ENCODE data around the gene EPB41L2. TPM values are rescaled to one million over a fixed set of nuclear protein-coding genes. Genes with fewer than 3 reads are reported as not detected.
"Not testable (repeated sequence)": the region's sequence is repeated elsewhere in the genome, so short reads cannot be mapped to it uniquely, and the experiment has no call there.

Gene EPB41L2
- total and polyA plus RNA-seq, 2 experiments from 2014 or later = 76.2 to 91.7 TPM

DNA sequence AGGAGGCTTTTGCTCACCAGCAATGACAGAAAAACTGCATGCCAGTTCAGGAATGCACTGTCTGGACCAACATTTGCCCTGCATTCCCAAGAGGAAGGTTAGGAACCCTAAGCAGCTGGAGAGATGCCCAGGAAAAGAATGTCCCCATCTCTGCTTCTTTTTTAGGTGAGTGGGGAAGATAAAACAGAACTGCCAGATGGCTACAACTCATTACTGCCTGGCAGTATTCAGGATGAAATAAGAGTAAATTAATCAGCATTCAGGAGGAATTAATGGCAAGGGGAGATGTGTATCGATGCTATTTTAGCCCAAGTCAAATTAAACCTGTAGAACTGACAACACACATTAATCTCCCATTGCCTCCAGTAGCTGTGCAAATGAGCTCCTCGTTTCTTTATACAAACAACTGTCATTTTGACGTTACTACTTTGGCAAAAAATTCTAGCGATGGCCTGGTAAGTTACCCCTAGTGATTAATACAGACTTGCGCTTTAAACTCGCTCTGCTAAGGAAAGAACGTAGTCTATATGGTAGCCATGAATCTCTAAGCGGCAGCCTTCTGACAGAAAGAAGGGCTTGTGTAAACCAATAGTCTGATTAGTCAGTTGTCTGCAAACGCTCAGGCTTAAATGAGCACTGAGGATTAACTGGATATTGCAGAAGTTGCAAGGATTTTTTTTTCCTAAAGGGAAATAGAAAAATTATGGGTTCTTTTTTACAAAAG lies 252.6 kb downstream of the EPB41L2 start:
- Histone ChIP-seq H4K20me1 (replicated peaks; ENCODE audit: insufficient read depth) (no peaks in the 10 kb centered on the region), H3K27ac (ENCODE audit: low read depth) (no peak overlapping the region), H3F3A (replicated peaks; ENCODE audit: low read depth) (no peaks in the 10 kb centered on the region), H3K4me2 (no peak overlapping the region), H3K79me2 (replicated peaks; ENCODE audit: insufficient read depth) (no peaks in the 10 kb centered on the region), H3K27me3 (ENCODE audit: insufficient read depth) (no peaks in the 10 kb centered on the region), H2AFZ (no peak overlapping the region), H3K4me1 (ENCODE audit: insufficient read depth) (no peaks in the 10 kb centered on the region), H3K4me3 (no peak overlapping the region), H3K36me3 (ENCODE audit: insufficient read depth) (no peaks in the 10 kb centered on the region), H3K9me2 (ENCODE audit: insufficient read depth) (no peaks in the 10 kb centered on the region)
- Mint-ChIP-seq H3K4me3 (no peak overlapping the region), H3K27me3 (ENCODE audit: insufficient read depth, low read depth, poor library complexity) (no peaks in the 10 kb centered on the region), H3K9me3 (no peaks in the 10 kb centered on the region), H3K27ac (no peak overlapping the region), H3K36me3 (ENCODE audit: low read depth) (no peaks in the 10 kb centered on the region), H3K4me1 (no peaks in the 10 kb centered on the region)
- no peak for ATAC-seq
- TF ChIP-seq, protein P1, sequence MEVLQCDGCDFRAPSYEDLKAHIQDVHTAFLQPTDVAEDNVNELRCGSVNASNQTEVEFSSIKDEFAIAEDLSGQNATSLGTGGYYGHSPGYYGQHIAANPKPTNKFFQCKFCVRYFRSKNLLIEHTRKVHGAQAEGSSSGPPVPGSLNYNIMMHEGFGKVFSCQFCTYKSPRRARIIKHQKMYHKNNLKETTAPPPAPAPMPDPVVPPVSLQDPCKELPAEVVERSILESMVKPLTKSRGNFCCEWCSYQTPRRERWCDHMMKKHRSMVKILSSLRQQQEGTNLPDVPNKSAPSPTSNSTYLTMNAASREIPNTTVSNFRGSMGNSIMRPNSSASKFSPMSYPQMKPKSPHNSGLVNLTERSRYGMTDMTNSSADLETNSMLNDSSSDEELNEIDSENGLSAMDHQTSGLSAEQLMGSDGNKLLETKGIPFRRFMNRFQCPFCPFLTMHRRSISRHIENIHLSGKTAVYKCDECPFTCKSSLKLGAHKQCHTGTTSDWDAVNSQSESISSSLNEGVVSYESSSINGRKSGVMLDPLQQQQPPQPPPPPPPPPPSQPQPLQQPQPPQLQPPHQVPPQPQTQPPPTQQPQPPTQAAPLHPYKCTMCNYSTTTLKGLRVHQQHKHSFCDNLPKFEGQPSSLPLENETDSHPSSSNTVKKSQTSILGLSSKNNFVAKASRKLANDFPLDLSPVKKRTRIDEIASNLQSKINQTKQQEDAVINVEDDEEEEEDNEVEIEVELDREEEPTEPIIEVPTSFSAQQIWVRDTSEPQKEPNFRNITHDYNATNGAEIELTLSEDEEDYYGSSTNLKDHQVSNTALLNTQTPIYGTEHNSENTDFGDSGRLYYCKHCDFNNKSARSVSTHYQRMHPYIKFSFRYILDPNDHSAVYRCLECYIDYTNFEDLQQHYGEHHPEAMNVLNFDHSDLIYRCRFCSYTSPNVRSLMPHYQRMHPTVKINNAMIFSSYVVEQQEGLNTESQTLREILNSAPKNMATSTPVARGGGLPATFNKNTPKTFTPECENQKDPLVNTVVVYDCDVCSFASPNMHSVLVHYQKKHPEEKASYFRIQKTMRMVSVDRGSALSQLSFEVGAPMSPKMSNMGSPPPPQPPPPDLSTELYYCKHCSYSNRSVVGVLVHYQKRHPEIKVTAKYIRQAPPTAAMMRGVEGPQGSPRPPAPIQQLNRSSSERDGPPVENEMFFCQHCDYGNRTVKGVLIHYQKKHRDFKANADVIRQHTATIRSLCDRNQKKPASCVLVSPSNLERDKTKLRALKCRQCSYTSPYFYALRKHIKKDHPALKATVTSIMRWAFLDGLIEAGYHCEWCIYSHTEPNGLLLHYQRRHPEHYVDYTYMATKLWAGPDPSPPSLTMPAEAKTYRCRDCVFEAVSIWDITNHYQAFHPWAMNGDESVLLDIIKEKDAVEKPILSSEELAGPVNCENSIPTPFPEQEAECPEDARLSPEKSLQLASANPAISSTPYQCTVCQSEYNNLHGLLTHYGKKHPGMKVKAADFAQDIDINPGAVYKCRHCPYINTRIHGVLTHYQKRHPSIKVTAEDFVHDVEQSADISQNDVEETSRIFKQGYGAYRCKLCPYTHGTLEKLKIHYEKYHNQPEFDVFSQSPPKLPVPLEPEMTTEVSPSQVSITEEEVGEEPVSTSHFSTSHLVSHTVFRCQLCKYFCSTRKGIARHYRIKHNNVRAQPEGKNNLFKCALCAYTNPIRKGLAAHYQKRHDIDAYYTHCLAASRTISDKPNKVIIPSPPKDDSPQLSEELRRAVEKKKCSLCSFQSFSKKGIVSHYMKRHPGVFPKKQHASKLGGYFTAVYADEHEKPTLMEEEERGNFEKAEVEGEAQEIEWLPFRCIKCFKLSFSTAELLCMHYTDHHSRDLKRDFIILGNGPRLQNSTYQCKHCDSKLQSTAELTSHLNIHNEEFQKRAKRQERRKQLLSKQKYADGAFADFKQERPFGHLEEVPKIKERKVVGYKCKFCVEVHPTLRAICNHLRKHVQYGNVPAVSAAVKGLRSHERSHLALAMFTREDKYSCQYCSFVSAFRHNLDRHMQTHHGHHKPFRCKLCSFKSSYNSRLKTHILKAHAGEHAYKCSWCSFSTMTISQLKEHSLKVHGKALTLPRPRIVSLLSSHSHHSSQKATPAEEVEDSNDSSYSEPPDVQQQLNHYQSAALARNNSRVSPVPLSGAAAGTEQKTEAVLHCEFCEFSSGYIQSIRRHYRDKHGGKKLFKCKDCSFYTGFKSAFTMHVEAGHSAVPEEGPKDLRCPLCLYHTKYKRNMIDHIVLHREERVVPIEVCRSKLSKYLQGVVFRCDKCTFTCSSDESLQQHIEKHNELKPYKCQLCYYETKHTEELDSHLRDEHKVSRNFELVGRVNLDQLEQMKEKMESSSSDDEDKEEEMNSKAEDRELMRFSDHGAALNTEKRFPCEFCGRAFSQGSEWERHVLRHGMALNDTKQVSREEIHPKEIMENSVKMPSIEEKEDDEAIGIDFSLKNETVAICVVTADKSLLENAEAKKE (CRISPR knock-in tag; IDR thresholded peaks at IDR 0.05) = no peak
- TF ChIP-seq, protein P2, sequence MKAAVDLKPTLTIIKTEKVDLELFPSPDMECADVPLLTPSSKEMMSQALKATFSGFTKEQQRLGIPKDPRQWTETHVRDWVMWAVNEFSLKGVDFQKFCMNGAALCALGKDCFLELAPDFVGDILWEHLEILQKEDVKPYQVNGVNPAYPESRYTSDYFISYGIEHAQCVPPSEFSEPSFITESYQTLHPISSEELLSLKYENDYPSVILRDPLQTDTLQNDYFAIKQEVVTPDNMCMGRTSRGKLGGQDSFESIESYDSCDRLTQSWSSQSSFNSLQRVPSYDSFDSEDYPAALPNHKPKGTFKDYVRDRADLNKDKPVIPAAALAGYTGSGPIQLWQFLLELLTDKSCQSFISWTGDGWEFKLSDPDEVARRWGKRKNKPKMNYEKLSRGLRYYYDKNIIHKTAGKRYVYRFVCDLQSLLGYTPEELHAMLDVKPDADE (IDR thresholded peaks at IDR 0.05) = no peak
- TF ChIP-seq ZNF331 (CRISPR knock-in tag; IDR thresholded peaks at IDR 0.05; ENCODE audit: low read depth) (no peak), CREB1 (CRISPR knock-in tag; IDR thresholded peaks at IDR 0.05; ENCODE audit: low read depth) (no peak)
- peak; percentile 7 for DNase-seq (ENCODE audit: low spot score)

DNA sequence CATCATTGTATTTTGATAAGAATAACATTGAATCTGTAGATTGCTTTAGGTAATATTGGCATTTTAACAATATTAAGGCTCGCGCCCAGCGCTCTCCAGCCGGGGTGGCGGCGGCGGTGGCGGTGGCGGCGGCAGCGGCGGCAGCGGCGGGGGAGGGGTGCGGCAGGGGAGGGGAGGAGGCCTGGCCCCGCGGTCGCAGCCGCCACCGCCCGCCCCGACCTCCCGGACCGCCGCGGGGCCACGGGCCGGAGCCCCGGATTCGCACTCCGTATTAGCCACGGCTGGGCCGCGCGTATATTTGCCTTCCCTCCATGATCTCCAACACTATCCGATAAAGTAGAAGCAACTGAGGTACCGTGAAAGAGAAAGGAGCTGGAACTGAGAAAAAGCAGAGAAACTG lies 261.7 kb downstream of the EPB41L2 start:
- Mint-ChIP-seq H3K36me3 (ENCODE audit: low read depth) (peaks cover 16% of the 10 kb centered on the region), H3K9me3 (peaks cover 35% of the 10 kb centered on the region)
- not testable (repeated sequence) for H3K27ac Mint-ChIP-seq; H3K4me3 Mint-ChIP-seq; H3K36me3 ChIP-seq (ENCODE audit: insufficient read depth); H3K4me1 Mint-ChIP-seq; H3K27me3 ChIP-seq (ENCODE audit: insufficient read depth); H3K27me3 Mint-ChIP-seq (ENCODE audit: insufficient read depth, low read depth, poor library complexity); H2AFZ ChIP-seq; H3K27ac ChIP-seq (ENCODE audit: low read depth); H3K4me1 ChIP-seq (ENCODE audit: insufficient read depth); H3K4me3 ChIP-seq; H3K79me2 ChIP-seq (replicated peaks; ENCODE audit: insufficient read depth); DNase-seq (ENCODE audit: low spot score); H3K9me2 ChIP-seq (ENCODE audit: insufficient read depth); H3K4me2 ChIP-seq; ATAC-seq; H3F3A ChIP-seq (replicated peaks; ENCODE audit: low read depth); H4K20me1 ChIP-seq (replicated peaks; ENCODE audit: insufficient read depth)

Data from GM23338 (cell line).